WTC11 (cell line): ENCODE measurements around the gene EIF2D. TPM values are rescaled to one million over a fixed set of nuclear protein-coding genes. Genes with fewer than 3 reads are reported as not detected.
A peak's percentile ranks its signal among the peaks of the same experiment; 100 is the strongest.

Experiments used
- ATAC-seq: fragments of 200-7000 bp; cut with Tn5 transposase; 2 replicates; pipeline ENCODE4 v1.10.0; 2021; ENCODE audit warnings: mild to moderate bottlenecking, moderate library complexity
- CTCF ChIA-PET: fragments of 300-600 bp; sonication (Branson Sonifier 250); formaldehyde crosslinking; loops from one replicate; lab custom pipeline; 2021; ENCODE audit warnings: antibody characterized with exemption; lab: Charles Lee
- POLR2A ChIA-PET: fragments of 350-600 bp; sonication (Branson Sonifier 250); formaldehyde crosslinking; loops from one replicate; lab custom pipeline; 2021; ENCODE audit warnings: antibody characterized with exemption; lab: Charles Lee
- DNase-seq: peaks from one replicate; pipeline ENCODE4 v3.0.0; 2021; ENCODE audit warnings: low spot score
- H3K27ac Mint-ChIP-seq: 2 replicates; pipeline ENCODE4 v1.8.0; 2021; ENCODE audit warnings: mixed read lengths
- H3K27me3 Mint-ChIP-seq: 2 replicates; pipeline ENCODE4 v1.8.0; 2021; ENCODE audit warnings: low read depth, mild to moderate bottlenecking, moderate library complexity, mixed read lengths
- H3K36me3 Mint-ChIP-seq: 2 replicates; pipeline ENCODE4 v1.8.0; 2021; ENCODE audit warnings: mixed read lengths
- H3K4me1 Mint-ChIP-seq: 2 replicates; pipeline ENCODE4 v1.8.0; 2022; ENCODE audit warnings: mixed read lengths
- H3K4me3 Mint-ChIP-seq: 2 replicates; pipeline ENCODE4 v1.8.0; 2021; ENCODE audit warnings: mild to moderate bottlenecking, moderate library complexity, mixed read lengths
- H3K9me3 Mint-ChIP-seq: 2 replicates; pipeline ENCODE4 v1.8.0; 2021; ENCODE audit warnings: mixed read lengths
- ATF1 ChIP-seq: sonication (generic); formaldehyde crosslinking; IDR thresholded peaks from 2 replicates; pipeline ENCODE4 v1.8.1; 2023; ENCODE audit warnings: mild to moderate bottlenecking, moderate library complexity, missing genetic modification reagents
- CREM ChIP-seq: sonication (generic); formaldehyde crosslinking; IDR thresholded peaks from 2 replicates; pipeline ENCODE4 v1.8.1; 2022; ENCODE audit warnings: mild to moderate bottlenecking, missing genetic modification reagents, moderate library complexity
- ELF4 ChIP-seq: sonication (generic); formaldehyde crosslinking; IDR thresholded peaks from 2 replicates; pipeline ENCODE4 v1.8.1; 2022; ENCODE audit warnings: low read depth, mild to moderate bottlenecking, moderate library complexity, missing genetic modification reagents
- EMX1 ChIP-seq: fragments of 250-450 bp; sonication (Bioruptor Pico); IDR thresholded peaks from 2 replicates; pipeline ENCODE4 v1.8.0; 2021; ENCODE audit warnings: mild to moderate bottlenecking
- ERG ChIP-seq: fragments of 250-450 bp; sonication (Bioruptor Pico); IDR thresholded peaks from 2 replicates; pipeline ENCODE4 v1.8.0; 2021; ENCODE audit warnings: mild to moderate bottlenecking
- FOXJ3 ChIP-seq: sonication (generic); formaldehyde crosslinking; IDR thresholded peaks from 2 replicates; pipeline ENCODE4 v1.9.0; 2021; ENCODE audit warnings: missing genetic modification reagents, mild to moderate bottlenecking, borderline replicate concordance
- SMAD4 ChIP-seq: sonication (generic); formaldehyde crosslinking; IDR thresholded peaks from 2 replicates; pipeline ENCODE4 v1.8.0; 2022; ENCODE audit warnings: mild to moderate bottlenecking, missing genetic modification reagents
- TP53 ChIP-seq: sonication (generic); formaldehyde crosslinking; IDR thresholded peaks from 2 replicates; pipeline ENCODE4 v1.8.1; 2023; ENCODE audit warnings: mild to moderate bottlenecking, missing genetic modification reagents
- ZNF263 ChIP-seq: sonication (generic); formaldehyde crosslinking; IDR thresholded peaks from 2 replicates; pipeline ENCODE4 v1.8.1; 2022; ENCODE audit warnings: low read depth, mild to moderate bottlenecking, moderate library complexity, missing genetic modification reagents
- ZNF281 ChIP-seq: sonication (generic); formaldehyde crosslinking; IDR thresholded peaks from 2 replicates; pipeline ENCODE4 v1.8.0; 2023; ENCODE audit warnings: mild to moderate bottlenecking, missing genetic modification reagents
- ZNF423 ChIP-seq: fragments of 250-450 bp; sonication (Bioruptor Pico); IDR thresholded peaks from 2 replicates; pipeline ENCODE4 v2.1.2; 2022; ENCODE audit warnings: mild to moderate bottlenecking, moderate library complexity
- ZNF671 ChIP-seq: fragments of 250-450 bp; sonication (Bioruptor Pico); IDR thresholded peaks from 2 replicates; pipeline ENCODE4 v1.8.0; 2021; ENCODE audit warnings: mild to moderate bottlenecking
- total RNA-seq: library from RNA; stranded (reverse); gene quantifications from 3 replicates; pipeline ENCODE4 v1.2.3, GENCODE V29; 2021
- TF ChIP-seq, protein P1 (sequence below): sonication (generic); formaldehyde crosslinking; IDR thresholded peaks from 2 replicates; pipeline ENCODE4 v1.8.1; 2022; ENCODE audit warnings: missing genetic modification reagents, borderline replicate concordance
- TF ChIP-seq, protein P2 (sequence below): sonication (generic); formaldehyde crosslinking; IDR thresholded peaks from 2 replicates; pipeline ENCODE4 v1.8.1; 2022; ENCODE audit warnings: mild to moderate bottlenecking, missing genetic modification reagents, moderate library complexity, borderline replicate concordance
- TF ChIP-seq, protein P3 (sequence below): fragments of 200-600 bp; IDR thresholded peaks from 2 replicates; pipeline ENCODE4 v1.8.0; 2022; ENCODE audit warnings: antibody characterized with exemption
- TF ChIP-seq, protein P4 (sequence below): sonication (generic); formaldehyde crosslinking; conservative IDR thresholded peaks from 2 replicates; pipeline ENCODE4 v1.8.1; 2023; ENCODE audit warnings: mild to moderate bottlenecking, low read depth, missing genetic modification reagents, moderate library complexity

EIF2D gene
- total RNA-seq, 1 experiment from 2014 or later = 35.7 TPM

GRCh38 chr1:206658981-206659273, 46.7 kb upstream of the EIF2D start (continued):
- TF ChIP-seq, protein P1, sequence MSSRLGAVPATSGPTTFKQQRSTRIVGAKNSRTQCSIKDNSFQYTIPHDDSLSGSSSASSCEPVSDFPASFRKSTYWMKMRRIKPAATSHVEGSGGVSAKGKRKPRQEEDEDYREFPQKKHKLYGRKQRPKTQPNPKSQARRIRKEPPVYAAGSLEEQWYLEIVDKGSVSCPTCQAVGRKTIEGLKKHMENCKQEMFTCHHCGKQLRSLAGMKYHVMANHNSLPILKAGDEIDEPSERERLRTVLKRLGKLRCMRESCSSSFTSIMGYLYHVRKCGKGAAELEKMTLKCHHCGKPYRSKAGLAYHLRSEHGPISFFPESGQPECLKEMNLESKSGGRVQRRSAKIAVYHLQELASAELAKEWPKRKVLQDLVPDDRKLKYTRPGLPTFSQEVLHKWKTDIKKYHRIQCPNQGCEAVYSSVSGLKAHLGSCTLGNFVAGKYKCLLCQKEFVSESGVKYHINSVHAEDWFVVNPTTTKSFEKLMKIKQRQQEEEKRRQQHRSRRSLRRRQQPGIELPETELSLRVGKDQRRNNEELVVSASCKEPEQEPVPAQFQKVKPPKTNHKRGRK (CRISPR knock-in tag) = no peak
- TF ChIP-seq EMX1 (CRISPR knock-in tag) (no peak), CREM (CRISPR knock-in tag) (no peak), ATF1 (no peak), ERG (no peak), ZNF423 (CRISPR knock-in tag) (no peak), SMAD4 (no peak), ZNF263 (CRISPR knock-in tag) (no peak)
- TF ChIP-seq, protein P2, sequence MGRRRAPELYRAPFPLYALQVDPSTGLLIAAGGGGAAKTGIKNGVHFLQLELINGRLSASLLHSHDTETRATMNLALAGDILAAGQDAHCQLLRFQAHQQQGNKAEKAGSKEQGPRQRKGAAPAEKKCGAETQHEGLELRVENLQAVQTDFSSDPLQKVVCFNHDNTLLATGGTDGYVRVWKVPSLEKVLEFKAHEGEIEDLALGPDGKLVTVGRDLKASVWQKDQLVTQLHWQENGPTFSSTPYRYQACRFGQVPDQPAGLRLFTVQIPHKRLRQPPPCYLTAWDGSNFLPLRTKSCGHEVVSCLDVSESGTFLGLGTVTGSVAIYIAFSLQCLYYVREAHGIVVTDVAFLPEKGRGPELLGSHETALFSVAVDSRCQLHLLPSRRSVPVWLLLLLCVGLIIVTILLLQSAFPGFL (CRISPR knock-in tag) = no peak
- TF ChIP-seq, all 79 proteins: peak for 0

DNA sequence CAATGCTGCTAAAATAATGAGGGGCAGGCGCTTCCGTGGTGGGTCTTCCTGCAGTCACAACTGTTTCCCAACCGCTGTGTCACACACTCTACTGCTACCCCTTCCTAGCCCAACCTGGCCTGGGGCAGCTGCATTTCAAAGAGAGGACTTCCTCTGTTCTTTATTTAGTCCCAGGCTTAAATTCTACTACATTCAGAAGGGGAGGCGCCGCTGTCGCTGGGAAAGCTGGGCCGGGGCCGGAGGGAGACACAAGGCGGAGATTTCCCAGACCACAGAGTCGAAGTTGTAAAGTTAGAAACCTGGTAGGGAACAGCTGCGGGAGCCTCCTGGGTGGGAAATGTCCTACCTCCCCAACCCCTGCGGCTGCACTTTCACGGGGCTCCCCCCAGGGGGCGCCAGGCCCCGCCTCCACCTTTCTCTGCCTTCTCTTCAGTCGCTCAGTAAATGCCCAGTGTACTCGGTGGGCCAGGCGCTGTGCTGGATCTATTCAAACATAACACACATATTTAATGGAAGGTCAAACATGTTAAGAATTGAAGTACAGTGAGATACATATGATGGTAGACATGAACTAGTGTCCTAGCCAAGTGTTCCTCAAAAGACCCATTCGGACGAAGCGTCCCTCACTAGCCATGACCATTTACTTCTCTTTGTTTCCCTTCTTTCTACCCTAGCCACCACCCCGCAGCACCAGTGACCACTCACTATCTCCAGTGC, 46.2 kb upstream of the EIF2D start:
- TF ChIP-seq, protein P3, sequence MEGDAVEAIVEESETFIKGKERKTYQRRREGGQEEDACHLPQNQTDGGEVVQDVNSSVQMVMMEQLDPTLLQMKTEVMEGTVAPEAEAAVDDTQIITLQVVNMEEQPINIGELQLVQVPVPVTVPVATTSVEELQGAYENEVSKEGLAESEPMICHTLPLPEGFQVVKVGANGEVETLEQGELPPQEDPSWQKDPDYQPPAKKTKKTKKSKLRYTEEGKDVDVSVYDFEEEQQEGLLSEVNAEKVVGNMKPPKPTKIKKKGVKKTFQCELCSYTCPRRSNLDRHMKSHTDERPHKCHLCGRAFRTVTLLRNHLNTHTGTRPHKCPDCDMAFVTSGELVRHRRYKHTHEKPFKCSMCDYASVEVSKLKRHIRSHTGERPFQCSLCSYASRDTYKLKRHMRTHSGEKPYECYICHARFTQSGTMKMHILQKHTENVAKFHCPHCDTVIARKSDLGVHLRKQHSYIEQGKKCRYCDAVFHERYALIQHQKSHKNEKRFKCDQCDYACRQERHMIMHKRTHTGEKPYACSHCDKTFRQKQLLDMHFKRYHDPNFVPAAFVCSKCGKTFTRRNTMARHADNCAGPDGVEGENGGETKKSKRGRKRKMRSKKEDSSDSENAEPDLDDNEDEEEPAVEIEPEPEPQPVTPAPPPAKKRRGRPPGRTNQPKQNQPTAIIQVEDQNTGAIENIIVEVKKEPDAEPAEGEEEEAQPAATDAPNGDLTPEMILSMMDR = peak; percentile 97
- TF ChIP-seq ATF1 = no peak
- TF ChIP-seq TP53 (CRISPR knock-in tag) = no peak
- TF ChIP-seq, protein P4, sequence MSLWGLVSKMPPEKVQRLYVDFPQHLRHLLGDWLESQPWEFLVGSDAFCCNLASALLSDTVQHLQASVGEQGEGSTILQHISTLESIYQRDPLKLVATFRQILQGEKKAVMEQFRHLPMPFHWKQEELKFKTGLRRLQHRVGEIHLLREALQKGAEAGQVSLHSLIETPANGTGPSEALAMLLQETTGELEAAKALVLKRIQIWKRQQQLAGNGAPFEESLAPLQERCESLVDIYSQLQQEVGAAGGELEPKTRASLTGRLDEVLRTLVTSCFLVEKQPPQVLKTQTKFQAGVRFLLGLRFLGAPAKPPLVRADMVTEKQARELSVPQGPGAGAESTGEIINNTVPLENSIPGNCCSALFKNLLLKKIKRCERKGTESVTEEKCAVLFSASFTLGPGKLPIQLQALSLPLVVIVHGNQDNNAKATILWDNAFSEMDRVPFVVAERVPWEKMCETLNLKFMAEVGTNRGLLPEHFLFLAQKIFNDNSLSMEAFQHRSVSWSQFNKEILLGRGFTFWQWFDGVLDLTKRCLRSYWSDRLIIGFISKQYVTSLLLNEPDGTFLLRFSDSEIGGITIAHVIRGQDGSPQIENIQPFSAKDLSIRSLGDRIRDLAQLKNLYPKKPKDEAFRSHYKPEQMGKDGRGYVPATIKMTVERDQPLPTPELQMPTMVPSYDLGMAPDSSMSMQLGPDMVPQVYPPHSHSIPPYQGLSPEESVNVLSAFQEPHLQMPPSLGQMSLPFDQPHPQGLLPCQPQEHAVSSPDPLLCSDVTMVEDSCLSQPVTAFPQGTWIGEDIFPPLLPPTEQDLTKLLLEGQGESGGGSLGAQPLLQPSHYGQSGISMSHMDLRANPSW (CRISPR knock-in tag) = no peak
- TF ChIP-seq ELF4 (CRISPR knock-in tag) = no peak
- no peak for TF ChIP-seq ZNF671 (CRISPR knock-in tag)
- Mint-ChIP-seq H3K9me3 (no peaks in the 10 kb centered on the region), H3K27ac (no peak overlapping the region), H3K27me3 (peaks cover 43% of the 10 kb centered on the region), H3K36me3 (no peaks in the 10 kb centered on the region), H3K4me3 (peak overlapping the region; percentile 58), H3K4me1 (peaks cover 20% of the 10 kb centered on the region)
- ChIA-PET CTCF (interaction anchor here (0.6 to 20.5 kb wide), 26 partner anchors 9 to 254 kb away, joined by 3 to 659 read pairs (median 4); partner anchors contain the start of genes DYRK3, EIF2D and MAPKAPK2), POLR2A (interaction anchor here (1.2 to 2.4 kb wide), 2 partner anchors 23 to 91 kb away, joined by 3 to 15 read pairs; partner anchors contain the start of gene DYRK3)
- DNase-seq (peak; percentile 79), ATAC-seq (peak; percentile 91)

DNA sequence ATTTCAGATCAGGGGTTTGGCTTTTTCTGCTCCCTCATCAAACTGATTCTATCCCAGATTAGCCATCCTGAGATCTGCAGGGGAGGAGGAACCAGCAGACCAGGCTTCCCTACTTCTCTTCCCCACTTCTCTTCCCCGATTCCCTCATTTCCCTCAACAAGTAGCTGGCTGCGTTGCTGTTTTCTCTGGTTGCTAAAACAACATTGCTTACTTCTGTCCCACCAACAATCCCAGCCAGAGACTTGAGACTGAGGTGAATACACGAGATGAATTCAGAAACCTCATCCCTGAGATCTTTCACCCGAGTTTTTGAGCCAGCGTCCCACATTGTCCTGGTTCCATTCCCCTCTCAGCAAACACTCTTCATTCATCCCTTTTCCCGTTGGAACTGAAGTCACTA, 45.5 kb upstream of the EIF2D start:
- no peak for ATAC-seq
- DNase-seq = no peak
- peaks cover 18% of the 10 kb centered on the region for H3K4me1 Mint-ChIP-seq
- peaks cover 36% of the 10 kb centered on the region for H3K27me3 Mint-ChIP-seq
- H3K9me3 Mint-ChIP-seq = no peaks in the 10 kb centered on the region
- no peaks in the 10 kb centered on the region for H3K36me3 Mint-ChIP-seq
- POLR2A ChIA-PET = interaction anchor here (1.2 to 2.4 kb wide), 2 partner anchors 22 to 91 kb away, joined by 3 to 15 read pairs; partner anchors contain the start of gene DYRK3
- peak overlapping the region; percentile 58 for H3K4me3 Mint-ChIP-seq
- CTCF ChIA-PET = interaction anchor here (0.6 to 20.5 kb wide), 23 partner anchors 9 to 255 kb away, joined by 3 to 659 read pairs (median 4); partner anchors contain the start of genes DYRK3, EIF2D and MAPKAPK2
- H3K27ac Mint-ChIP-seq = no peak overlapping the region
- TF ChIP-seq, protein P4 (CRISPR knock-in tag) = no peak
- TF ChIP-seq FOXJ3 (no peak), ZNF281 (no peak)
